HG02884 (cell line): ENCODE measurements around the gene ALG10B.

ENCODE experiments used
- ATAC-seq: cut with Tn5 transposase; IDR thresholded peaks from one replicate; pipeline ENCODE4 v1.9.1; 2021; ENCODE audit warnings: mild to moderate bottlenecking, moderate library complexity; ENCODE audit not compliant: unreplicated experiment

Gene ALG10B

DNA sequence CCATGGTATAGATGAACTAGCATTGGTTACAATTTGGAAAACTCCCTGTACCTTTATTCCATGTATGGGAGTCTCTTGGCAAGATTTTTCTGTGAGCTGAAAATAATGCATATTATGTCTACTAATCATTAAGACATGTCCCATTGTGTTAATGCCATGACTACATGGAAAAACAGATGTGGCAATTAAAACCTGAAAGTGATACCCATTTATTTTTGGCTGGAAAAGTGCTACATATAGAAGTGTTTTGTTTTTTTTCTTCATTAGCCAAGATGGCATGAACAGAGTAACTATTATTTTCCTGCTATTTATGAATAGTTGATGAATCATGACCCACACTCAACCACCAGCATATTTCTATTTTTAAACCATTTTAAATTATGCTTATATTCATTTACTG, 58.2 kb downstream of the ALG10B start:
- ATAC-seq, result no peak
